GM12875 (cell line): ENCODE results near the gene HCN2.

Experiments used
- H3K4me3 ChIP-seq: one replicate; pipeline ENCODE4 v1.5.1; 2011; ENCODE audit warnings: low read depth, low read length, control low read depth
- TF ChIP-seq, protein P1 (sequence below): IDR thresholded peaks from 2 replicates; pipeline ENCODE4 v1.5.1; 2011; ENCODE audit warnings: low read depth, mild to moderate bottlenecking, control low read depth, inconsistent platforms, low read length, moderate library complexity, borderline replicate concordance; ENCODE audit not compliant: insufficient read depth

Gene HCN2

DNA sequence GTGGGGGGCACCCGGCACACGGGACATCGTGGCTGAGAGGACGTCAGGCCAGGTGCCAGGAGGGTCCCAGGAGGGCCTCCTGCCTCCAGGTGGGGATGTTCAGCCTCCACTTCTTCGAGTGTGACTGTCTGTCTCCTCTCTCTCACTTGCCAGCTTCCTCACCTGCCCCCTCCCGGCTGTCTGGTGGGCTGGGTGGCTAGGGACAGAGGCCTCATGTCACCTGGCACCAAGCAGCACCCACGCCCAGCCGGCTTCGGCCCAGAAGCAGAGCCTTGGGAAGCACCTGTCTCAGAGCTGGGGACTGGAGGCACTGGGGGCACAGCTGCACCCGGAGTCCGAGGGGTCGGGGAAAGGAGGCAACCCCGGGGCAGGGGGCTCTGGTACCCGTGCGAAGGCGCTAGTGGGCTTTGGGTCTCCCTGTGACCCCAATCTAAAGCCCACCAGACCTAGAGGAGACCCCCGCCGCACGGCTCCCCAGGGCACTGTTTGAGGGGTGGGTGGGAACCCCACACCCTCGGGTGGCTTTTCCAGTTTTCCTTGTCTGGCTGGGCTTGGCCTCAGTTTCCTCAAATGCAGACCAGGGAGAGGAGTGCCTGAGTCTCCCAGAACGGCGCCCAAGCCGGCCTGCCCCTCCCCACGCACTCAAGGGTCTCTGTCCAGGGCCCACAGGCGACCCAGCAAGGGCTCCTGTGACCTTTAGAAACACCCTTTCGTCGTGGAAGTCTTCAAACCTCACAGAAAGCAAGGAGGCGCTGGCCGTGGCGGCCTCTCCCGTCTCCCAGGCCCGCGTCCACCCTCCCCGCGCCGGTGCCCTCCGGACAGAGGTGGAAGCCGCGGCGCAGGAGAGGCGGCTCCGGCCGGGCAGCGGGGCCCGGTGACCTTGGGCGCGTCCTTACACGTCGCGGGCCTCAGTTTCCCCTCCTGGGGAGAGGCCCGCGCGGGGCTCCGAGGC is 664 bp upstream of the HCN2 start:
- H3K4me3 ChIP-seq: no peak overlapping the region

DNA sequence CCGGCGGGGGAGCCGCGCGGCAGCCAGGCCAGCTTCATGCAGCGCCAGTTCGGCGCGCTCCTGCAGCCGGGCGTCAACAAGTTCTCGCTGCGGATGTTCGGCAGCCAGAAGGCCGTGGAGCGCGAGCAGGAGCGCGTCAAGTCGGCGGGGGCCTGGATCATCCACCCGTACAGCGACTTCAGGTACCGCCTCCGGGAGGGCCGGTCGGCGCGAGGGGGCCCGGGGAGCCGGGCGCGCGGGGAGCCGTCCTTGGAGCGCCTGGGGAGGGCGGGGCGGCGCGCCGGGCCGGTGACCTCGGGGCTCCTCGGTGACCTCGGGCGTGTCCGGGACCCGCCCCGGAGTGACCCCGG is 690 bp downstream of the HCN2 start:
- H3K4me3 ChIP-seq: no peak overlapping the region
- TF ChIP-seq, protein P1, sequence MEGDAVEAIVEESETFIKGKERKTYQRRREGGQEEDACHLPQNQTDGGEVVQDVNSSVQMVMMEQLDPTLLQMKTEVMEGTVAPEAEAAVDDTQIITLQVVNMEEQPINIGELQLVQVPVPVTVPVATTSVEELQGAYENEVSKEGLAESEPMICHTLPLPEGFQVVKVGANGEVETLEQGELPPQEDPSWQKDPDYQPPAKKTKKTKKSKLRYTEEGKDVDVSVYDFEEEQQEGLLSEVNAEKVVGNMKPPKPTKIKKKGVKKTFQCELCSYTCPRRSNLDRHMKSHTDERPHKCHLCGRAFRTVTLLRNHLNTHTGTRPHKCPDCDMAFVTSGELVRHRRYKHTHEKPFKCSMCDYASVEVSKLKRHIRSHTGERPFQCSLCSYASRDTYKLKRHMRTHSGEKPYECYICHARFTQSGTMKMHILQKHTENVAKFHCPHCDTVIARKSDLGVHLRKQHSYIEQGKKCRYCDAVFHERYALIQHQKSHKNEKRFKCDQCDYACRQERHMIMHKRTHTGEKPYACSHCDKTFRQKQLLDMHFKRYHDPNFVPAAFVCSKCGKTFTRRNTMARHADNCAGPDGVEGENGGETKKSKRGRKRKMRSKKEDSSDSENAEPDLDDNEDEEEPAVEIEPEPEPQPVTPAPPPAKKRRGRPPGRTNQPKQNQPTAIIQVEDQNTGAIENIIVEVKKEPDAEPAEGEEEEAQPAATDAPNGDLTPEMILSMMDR: no peak

More for the DNA sequence above, 664 bp upstream of the HCN2 start:
- TF ChIP-seq, protein P1: no peak

DNA sequence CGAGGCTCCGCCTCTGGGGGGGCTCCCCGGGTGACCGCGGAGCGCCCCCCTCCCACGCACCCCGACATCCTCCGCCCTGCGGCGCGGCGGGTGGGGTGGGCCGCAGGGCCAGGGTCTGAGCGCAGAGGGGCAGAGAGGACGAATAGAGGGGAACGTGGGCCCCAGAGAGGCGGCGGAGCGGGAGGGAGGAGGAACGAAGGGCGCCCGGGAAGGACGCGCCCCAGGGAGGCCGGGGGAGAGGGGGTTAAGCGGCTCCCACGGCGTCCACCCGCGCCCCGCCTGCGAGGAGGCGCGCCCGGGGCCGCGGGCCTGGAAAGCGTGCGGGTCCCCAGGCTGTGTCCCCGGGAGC is 1.0 kb downstream of the HCN2 start:
- no peak overlapping the region for H3K4me3 ChIP-seq
- TF ChIP-seq, protein P1: no peak

DNA sequence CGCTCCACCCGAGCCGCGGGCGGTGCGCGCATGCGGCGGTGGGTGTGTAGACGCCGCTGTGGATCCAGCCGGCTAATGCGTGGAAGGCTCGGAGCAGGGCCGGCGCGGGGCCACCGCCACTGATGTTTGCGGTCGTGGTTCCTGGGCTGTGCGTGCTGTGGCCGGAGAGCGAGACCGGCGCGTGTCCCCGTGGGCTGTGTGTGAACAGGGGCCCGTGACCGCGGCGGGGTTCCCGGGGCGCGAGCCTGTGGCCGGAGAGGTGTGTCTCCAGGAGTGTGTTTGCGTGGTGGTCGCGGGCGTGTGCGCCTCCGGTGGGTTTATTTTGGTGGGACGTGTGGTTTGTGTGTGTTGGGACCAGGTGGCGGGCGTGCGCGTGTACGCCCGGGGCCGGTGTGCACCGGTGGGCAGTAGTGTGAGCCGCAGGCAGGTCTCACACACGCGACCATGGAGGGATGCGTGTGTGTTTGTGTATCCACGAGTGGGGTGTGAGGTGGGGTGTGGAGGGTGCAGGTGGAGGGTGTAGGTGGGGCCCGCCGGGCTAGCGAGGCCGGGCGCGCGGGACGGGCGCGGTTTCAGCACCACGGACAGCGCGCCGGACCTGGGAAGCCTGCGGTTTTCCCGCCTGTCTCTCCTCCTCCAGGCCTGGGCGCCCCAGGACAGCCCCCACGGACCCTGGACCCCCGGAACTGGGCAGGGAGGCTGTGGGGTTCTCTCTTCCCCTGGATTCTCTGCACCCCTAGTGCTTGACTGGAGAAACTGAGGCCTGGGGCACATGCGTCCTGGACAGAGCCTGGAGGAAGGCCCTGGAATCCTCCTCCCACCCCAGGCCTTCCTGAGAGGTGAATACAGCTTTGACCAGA is 1.6 kb downstream of the HCN2 start:
- no peak overlapping the region for H3K4me3 ChIP-seq
- TF ChIP-seq, protein P1: no peak

DNA sequence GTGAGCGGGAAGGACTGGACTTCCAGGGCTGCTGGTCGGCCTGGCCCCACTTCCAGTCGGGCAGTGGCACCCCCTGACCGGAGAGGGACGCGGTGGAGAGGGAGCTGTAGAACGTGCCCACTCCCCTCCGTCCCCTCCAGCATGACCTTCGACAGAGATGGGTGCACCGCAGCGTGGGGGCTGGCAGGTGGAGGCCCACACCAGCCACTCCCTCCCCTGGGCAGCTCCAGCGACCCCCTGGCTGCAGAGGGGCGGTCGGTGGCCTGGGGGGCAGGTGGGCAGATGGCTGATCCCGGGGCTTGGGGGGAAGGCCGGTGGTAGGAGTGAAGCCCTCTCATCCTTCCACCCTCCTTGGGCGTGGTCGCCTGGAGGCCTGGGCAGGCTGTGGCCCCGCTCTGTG is 2.4 kb downstream of the HCN2 start:
- TF ChIP-seq, protein P1: no peak
- no peak overlapping the region for H3K4me3 ChIP-seq

DNA sequence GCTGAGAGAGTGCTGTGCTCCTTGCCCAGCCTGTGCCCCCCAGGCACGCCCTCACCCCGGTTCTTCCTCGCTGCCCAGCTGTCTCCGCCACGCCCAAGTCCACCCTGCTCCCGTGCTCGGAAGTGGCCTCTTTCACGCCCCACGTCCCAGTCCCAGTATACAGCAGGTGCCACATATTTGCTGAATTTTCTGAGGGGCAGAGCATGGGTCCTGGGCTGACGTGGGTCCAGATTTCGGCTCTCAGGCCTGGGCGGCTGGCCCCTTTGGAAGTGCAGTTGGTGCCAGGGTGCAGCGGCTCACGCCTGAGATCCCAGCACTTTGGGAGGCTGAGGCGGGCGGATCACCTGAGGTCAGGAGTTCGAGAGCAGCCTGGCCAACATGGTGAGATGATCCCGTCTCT is 3.4 kb downstream of the HCN2 start:
- TF ChIP-seq, protein P1: no peak

DNA sequence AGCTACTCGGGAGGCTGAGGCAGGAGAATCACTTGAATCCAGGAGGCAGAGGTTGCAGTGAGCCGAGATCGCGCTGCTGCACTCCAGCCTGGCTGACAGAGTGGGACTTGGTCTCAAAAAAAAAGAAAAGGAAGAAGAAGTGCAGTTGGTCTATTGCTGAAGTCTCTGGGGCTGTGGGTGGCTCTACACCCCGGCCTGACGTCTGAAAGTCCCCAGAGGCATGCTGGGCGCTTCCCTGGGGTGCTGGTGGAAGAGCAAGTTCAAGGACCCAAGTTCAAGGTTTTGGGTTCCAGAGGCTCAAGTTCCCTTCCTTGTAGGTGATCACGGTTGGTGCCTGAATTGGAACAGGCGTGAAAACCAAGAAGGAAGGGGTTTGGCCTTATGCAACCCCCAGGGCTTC is 3.8 kb downstream of the HCN2 start:
- TF ChIP-seq, protein P1: no peak
- no peak overlapping the region for H3K4me3 ChIP-seq

More for the DNA sequence above, 3.4 kb downstream of the HCN2 start:
- H3K4me3 ChIP-seq: no peak overlapping the region
